Measurements from ENCODE around the gene ALG9.

GRCh38 chr11:111886032-111886431, 14.7 kb upstream of the ALG9 start:
- TF ChIP-seq CTCF (IDR thresholded peaks at IDR 0.05) (no peak), EZH2 (IDR thresholded peaks at IDR 0.05) (no peak), EZH2phosphoT487 (IDR thresholded peaks at IDR 0.05) (no peak)

Data from neural progenitor cell (in vitro differentiated cells).